ENCODE data around the gene FBXO21. TPM values are rescaled to one million over a fixed set of nuclear protein-coding genes. Genes with fewer than 3 reads are reported as not detected.
"Not testable (repeated sequence)": the region's sequence is repeated elsewhere in the genome, so short reads cannot be mapped to it uniquely, and the experiment has no call there.

The FBXO21 gene
- total and polyA plus RNA-seq, 2 experiments from 2014 or later = 46.3 to 84.2 TPM

GRCh38 chr12:117105902-117106301, 84.4 kb downstream of the FBXO21 start:
- Histone ChIP-seq H3F3A (replicated peaks; ENCODE audit: low read depth) (no peaks in the 10 kb centered on the region), H4K20me1 (replicated peaks; ENCODE audit: insufficient read depth) (no peaks in the 10 kb centered on the region), H3K27ac (ENCODE audit: low read depth) (no peak overlapping the region), H3K4me1 (ENCODE audit: insufficient read depth) (no peaks in the 10 kb centered on the region), H3K4me2 (no peak overlapping the region), H3K9me2 (ENCODE audit: insufficient read depth) (no peaks in the 10 kb centered on the region), H2AFZ (no peak overlapping the region), H3K27me3 (ENCODE audit: insufficient read depth) (no peaks in the 10 kb centered on the region), H3K4me3 (no peak overlapping the region), H3K79me2 (replicated peaks; ENCODE audit: insufficient read depth) (no peaks in the 10 kb centered on the region), H3K36me3 (ENCODE audit: insufficient read depth) (no peaks in the 10 kb centered on the region)
- no peaks in the 10 kb centered on the region for H3K9me3 Mint-ChIP-seq
- H3K27ac Mint-ChIP-seq = no peak overlapping the region
- H3K4me3 Mint-ChIP-seq = no peak overlapping the region
- no peaks in the 10 kb centered on the region for H3K4me1 Mint-ChIP-seq
- TF ChIP-seq ZNF462 (CRISPR knock-in tag; IDR thresholded peaks at IDR 0.05) (no peak), NANOG (IDR thresholded peaks at IDR 0.05; ENCODE audit: borderline replicate concordance) (no peak), ETS1 (IDR thresholded peaks at IDR 0.05) (no peak), EZH2 (IDR thresholded peaks at IDR 0.05; ENCODE audit: low read depth, unreplicated experiment) (no peak), EZH2phosphoT487 (IDR thresholded peaks at IDR 0.05; ENCODE audit: unreplicated experiment) (no peak), CTCF (conservative IDR thresholded peaks at IDR 0.05; ENCODE audit: low read depth in 2 of 2) (no peak), ZNF331 (CRISPR knock-in tag; IDR thresholded peaks at IDR 0.05; ENCODE audit: low read depth) (no peak)
- no peaks in the 10 kb centered on the region for H3K36me3 Mint-ChIP-seq (ENCODE audit: low read depth)
- H3K27me3 Mint-ChIP-seq (ENCODE audit: insufficient read depth, low read depth, poor library complexity) = peaks cover 4% of the 10 kb centered on the region
- DNase-seq (ENCODE audit: low spot score) = no peak
- ATAC-seq = no peak

GRCh38 chr12:117104003-117104402, 86.3 kb downstream of the FBXO21 start:
- not testable (repeated sequence) for H3K4me3 Mint-ChIP-seq; H3K4me3 ChIP-seq; H3K36me3 ChIP-seq (ENCODE audit: insufficient read depth); DNase-seq (ENCODE audit: low spot score); H3K9me2 ChIP-seq (ENCODE audit: insufficient read depth); H3K36me3 Mint-ChIP-seq (ENCODE audit: low read depth); H4K20me1 ChIP-seq (replicated peaks; ENCODE audit: insufficient read depth); H2AFZ ChIP-seq; H3K27ac ChIP-seq (ENCODE audit: low read depth); ATAC-seq; H3K4me2 ChIP-seq; H3K79me2 ChIP-seq (replicated peaks; ENCODE audit: insufficient read depth); H3K4me1 Mint-ChIP-seq; H3K9me3 Mint-ChIP-seq; H3K4me1 ChIP-seq (ENCODE audit: insufficient read depth); H3F3A ChIP-seq (replicated peaks; ENCODE audit: low read depth); H3K27ac Mint-ChIP-seq
- peaks cover 11% of the 10 kb centered on the region; the same call in 1 of the 2 replicates for H3K27me3 ChIP-seq (ENCODE audit: insufficient read depth)
- peaks cover 11% of the 10 kb centered on the region for H3K27me3 Mint-ChIP-seq (ENCODE audit: insufficient read depth, low read depth, poor library complexity)
